Measurements from ENCODE around the gene KCNMA1. TPM values are rescaled to one million over a fixed set of nuclear protein-coding genes. Genes with fewer than 3 reads are reported as not detected.

The KCNMA1 gene
- total and polyA plus RNA-seq, 10 of the 15 experiments (the other 5 are each of a cell fraction or from before 2014, with no cell fraction given): 8.5 to 77.0 (median 21.3) TPM

DNA sequence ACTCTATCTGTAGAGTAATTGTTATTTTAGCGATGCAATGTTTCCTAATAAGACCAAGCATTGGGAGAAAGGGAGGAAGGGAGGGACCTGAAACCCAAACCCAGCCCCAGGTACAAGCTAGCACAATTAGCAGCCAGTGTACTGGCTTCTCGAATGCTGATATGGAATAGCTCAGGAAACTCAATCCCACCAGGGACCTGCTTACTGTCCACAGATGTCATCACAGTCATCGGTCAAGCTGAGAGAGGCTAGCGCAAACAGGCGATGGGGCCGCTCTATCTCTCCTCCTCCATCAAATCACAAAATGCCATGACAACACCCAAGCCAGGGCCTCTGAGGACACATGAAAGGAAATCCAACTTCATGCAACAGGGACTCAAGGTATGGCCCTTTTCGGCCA lies 192.1 kb downstream of the KCNMA1 start:
- Histone ChIP-seq H3K4me2 (ENCODE audit: control insufficient read depth, insufficient read depth) (no peak overlapping the region), H3K4me3 (no peak overlapping the region), H3K9me3 (replicated peaks; ENCODE audit: control insufficient read depth, insufficient read depth, low read length) (no peaks in the 10 kb centered on the region), H3K27ac (ENCODE audit: control insufficient read depth, insufficient read depth) (no peak overlapping the region), H3K4me1 (ENCODE audit: control insufficient read depth, insufficient read depth, low read length) (no peaks in the 10 kb centered on the region), H3K36me3 (ENCODE audit: control insufficient read depth in 2 of 2, insufficient read depth in 2 of 2, low read length in 1 of 2) (no peaks in the 10 kb centered on the region), H2AFZ (ENCODE audit: control insufficient read depth, low read depth, low read length) (no peak overlapping the region), H3K9ac (ENCODE audit: control insufficient read depth, insufficient read depth, low read length) (no peak overlapping the region), H4K20me1 (ENCODE audit: control insufficient read depth, insufficient read depth) (no peaks in the 10 kb centered on the region), H3K79me2 (ENCODE audit: control insufficient read depth, insufficient read depth, low read length) (no peaks in the 10 kb centered on the region), H3K27me3 (replicated peaks in 1 of 2; ENCODE audit: control insufficient read depth in 2 of 2, insufficient read depth in 2 of 2, low read length in 1 of 2) (no peaks in the 10 kb centered on the region)
- 64% methylated on average over 7 of the region's 7 CpGs for WGBS (ENCODE audit: insufficient coverage, insufficient replicate concordance, low lambda C conversion rate, missing lambda C conversion rate)
- no peak for FAIRE-seq
- ChIA-PET CTCF (interaction anchor here (0.6 to 2.3 kb wide), 4 partner anchors 16 to 196 kb away, joined by 3 to 7 read pairs (median 4); no protein-coding TSS in a partner anchor), SMC1A (ENCODE audit: uncharacterized antibody, unreplicated experiment) (interaction anchor here (0.8 to 1.6 kb wide), 4 partner anchors 13 to 196 kb away, joined by 3 to 4 read pairs (median 3); no protein-coding TSS in a partner anchor), RAD21 (ENCODE audit: unreplicated experiment) (interaction anchor here (1.1 kb wide), 1 partner anchor 196 kb away, joined by 4 read pairs; no protein-coding TSS in a partner anchor), POLR2A (no interaction called here)
- ATAC-seq: no peak
- intact Hi-C loops (cut with micrococcal nuclease; ENCODE audit: unreplicated experiment) (no loop called here), in situ Hi-C loops (cut with MboI) (no loop called here)
- DNase-seq (ENCODE audit: low read depth, low spot score): no peak
- no TSS peak for BruUV-seq (replicated peaks)
- TF ChIP-seq NR2F1 (conservative IDR thresholded peaks at IDR 0.05) (no peak), NFIC (IDR thresholded peaks at IDR 0.05; ENCODE audit: low read depth, low read length) (no peak), ETV6 (conservative IDR thresholded peaks at IDR 0.05 in 1 of 2, IDR thresholded peaks at IDR 0.05 in 1 of 2; ENCODE audit: borderline replicate concordance in 1 of 2, low read depth in 1 of 2) (no peak), ZNF207 (IDR thresholded peaks at IDR 0.05; ENCODE audit: borderline replicate concordance) (no peak), BCL11A (IDR thresholded peaks at IDR 0.05; ENCODE audit: low read depth, low read length) (no peak), BRCA1 (IDR thresholded peaks at IDR 0.05; ENCODE audit: low read depth, low read length) (no peak), POLR2AphosphoS2 (IDR thresholded peaks at IDR 0.05; ENCODE audit: low read depth, low read length) (no peak), CHD2 (IDR thresholded peaks at IDR 0.05; ENCODE audit: borderline replicate concordance, low read depth, low read length) (no peak)
- TF ChIP-seq, protein P1, sequence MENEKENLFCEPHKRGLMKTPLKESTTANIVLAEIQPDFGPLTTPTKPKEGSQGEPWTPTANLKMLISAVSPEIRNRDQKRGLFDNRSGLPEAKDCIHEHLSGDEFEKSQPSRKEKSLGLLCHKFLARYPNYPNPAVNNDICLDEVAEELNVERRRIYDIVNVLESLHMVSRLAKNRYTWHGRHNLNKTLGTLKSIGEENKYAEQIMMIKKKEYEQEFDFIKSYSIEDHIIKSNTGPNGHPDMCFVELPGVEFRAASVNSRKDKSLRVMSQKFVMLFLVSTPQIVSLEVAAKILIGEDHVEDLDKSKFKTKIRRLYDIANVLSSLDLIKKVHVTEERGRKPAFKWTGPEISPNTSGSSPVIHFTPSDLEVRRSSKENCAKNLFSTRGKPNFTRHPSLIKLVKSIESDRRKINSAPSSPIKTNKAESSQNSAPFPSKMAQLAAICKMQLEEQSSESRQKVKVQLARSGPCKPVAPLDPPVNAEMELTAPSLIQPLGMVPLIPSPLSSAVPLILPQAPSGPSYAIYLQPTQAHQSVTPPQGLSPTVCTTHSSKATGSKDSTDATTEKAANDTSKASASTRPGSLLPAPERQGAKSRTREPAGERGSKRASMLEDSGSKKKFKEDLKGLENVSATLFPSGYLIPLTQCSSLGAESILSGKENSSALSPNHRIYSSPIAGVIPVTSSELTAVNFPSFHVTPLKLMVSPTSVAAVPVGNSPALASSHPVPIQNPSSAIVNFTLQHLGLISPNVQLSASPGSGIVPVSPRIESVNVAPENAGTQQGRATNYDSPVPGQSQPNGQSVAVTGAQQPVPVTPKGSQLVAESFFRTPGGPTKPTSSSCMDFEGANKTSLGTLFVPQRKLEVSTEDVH (IDR thresholded peaks at IDR 0.05; ENCODE audit: low read depth, partially characterized antibody): no peak
- TF ChIP-seq, protein P2, sequence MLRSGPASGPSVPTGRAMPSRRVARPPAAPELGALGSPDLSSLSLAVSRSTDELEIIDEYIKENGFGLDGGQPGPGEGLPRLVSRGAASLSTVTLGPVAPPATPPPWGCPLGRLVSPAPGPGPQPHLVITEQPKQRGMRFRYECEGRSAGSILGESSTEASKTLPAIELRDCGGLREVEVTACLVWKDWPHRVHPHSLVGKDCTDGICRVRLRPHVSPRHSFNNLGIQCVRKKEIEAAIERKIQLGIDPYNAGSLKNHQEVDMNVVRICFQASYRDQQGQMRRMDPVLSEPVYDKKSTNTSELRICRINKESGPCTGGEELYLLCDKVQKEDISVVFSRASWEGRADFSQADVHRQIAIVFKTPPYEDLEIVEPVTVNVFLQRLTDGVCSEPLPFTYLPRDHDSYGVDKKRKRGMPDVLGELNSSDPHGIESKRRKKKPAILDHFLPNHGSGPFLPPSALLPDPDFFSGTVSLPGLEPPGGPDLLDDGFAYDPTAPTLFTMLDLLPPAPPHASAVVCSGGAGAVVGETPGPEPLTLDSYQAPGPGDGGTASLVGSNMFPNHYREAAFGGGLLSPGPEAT (IDR thresholded peaks at IDR 0.05; ENCODE audit: low read depth): no peak
- TF ChIP-seq, protein P3, sequence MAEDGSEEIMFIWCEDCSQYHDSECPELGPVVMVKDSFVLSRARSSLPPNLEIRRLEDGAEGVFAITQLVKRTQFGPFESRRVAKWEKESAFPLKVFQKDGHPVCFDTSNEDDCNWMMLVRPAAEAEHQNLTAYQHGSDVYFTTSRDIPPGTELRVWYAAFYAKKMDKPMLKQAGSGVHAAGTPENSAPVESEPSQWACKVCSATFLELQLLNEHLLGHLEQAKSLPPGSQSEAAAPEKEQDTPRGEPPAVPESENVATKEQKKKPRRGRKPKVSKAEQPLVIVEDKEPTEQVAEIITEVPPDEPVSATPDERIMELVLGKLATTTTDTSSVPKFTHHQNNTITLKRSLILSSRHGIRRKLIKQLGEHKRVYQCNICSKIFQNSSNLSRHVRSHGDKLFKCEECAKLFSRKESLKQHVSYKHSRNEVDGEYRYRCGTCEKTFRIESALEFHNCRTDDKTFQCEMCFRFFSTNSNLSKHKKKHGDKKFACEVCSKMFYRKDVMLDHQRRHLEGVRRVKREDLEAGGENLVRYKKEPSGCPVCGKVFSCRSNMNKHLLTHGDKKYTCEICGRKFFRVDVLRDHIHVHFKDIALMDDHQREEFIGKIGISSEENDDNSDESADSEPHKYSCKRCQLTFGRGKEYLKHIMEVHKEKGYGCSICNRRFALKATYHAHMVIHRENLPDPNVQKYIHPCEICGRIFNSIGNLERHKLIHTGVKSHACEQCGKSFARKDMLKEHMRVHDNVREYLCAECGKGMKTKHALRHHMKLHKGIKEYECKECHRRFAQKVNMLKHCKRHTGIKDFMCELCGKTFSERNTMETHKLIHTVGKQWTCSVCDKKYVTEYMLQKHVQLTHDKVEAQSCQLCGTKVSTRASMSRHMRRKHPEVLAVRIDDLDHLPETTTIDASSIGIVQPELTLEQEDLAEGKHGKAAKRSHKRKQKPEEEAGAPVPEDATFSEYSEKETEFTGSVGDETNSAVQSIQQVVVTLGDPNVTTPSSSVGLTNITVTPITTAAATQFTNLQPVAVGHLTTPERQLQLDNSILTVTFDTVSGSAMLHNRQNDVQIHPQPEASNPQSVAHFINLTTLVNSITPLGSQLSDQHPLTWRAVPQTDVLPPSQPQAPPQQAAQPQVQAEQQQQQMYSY (CRISPR knock-in tag; IDR thresholded peaks at IDR 0.05): no peak
